DND-41 (cell line): ENCODE data around the gene LCORL.

Experiments used
- ATAC-seq: fragments of 200-7000 bp; cut with Tn5 transposase; 3 replicates; pipeline ENCODE4 v1.9.1; 2021; ENCODE audit warnings: low read depth; ENCODE audit not compliant: insufficient read depth
- DNase-seq: peaks from one replicate; pipeline ENCODE4 v3.0.0-alpha.2; 2020
- H2AFZ ChIP-seq: 2 replicates; pipeline ENCODE4 v1.6.0; 2012; ENCODE audit warnings: low read depth, low read length
- H3K27ac ChIP-seq: 2 replicates; pipeline ENCODE4 v1.5.1; 2012; ENCODE audit warnings: low read length, inconsistent platforms
- H3K27me3 ChIP-seq: fragments of 200-600 bp; sonication (generic); 2 replicates; pipeline ENCODE4 v1.6.0; 2012; ENCODE audit warnings: low read length, mild to moderate bottlenecking, inconsistent platforms; ENCODE audit not compliant: insufficient read depth, poor library complexity
- H3K36me3 ChIP-seq: 2 replicates; pipeline ENCODE4 v1.5.1; 2012; ENCODE audit warnings: low read length, inconsistent platforms; ENCODE audit not compliant: insufficient read depth
- H3K4me1 ChIP-seq: 2 replicates; pipeline ENCODE4 v1.5.1; 2012; ENCODE audit warnings: mild to moderate bottlenecking, low read length; ENCODE audit not compliant: insufficient read depth
- H3K4me2 ChIP-seq: 2 replicates; pipeline ENCODE4 v1.6.0; 2012; ENCODE audit warnings: mild to moderate bottlenecking, moderate library complexity, low read length, inconsistent platforms; ENCODE audit not compliant: insufficient read depth
- H3K4me3 ChIP-seq, 2 experiments: fragments of 200-600 bp in 1 of 2; shearing (Covaris generic) in 1 of 2; 2 replicates each; pipeline ENCODE4 v1.5.1; 2012 to 2016; ENCODE audit warnings: inconsistent platforms in 2 of 2, low read length in 2 of 2, mild to moderate bottlenecking in 2 of 2, low read depth in 1 of 2, moderate library complexity in 1 of 2
- H3K79me2 ChIP-seq: 2 replicates; pipeline ENCODE4 v1.6.0; 2012; ENCODE audit warnings: low read length, inconsistent platforms; ENCODE audit not compliant: insufficient read depth
- H3K9ac ChIP-seq: 2 replicates; pipeline ENCODE4 v1.6.0; 2012; ENCODE audit warnings: low read depth, mild to moderate bottlenecking, inconsistent platforms, low read length, moderate library complexity
- H3K9me3 ChIP-seq: 2 replicates; pipeline ENCODE4 v1.5.1; 2012; ENCODE audit warnings: low read length, moderate library complexity, mild to moderate bottlenecking, inconsistent platforms; ENCODE audit not compliant: insufficient read depth, severe bottlenecking
- H4K20me1 ChIP-seq: 2 replicates; pipeline ENCODE4 v1.6.0; 2012; ENCODE audit warnings: low read length; ENCODE audit not compliant: insufficient read depth
- EZH2 ChIP-seq: IDR thresholded peaks from 3 replicates; pipeline ENCODE4 v1.6.1; 2012; ENCODE audit warnings: borderline replicate concordance, low read depth, mild to moderate bottlenecking, moderate library complexity, low read length, inconsistent platforms; ENCODE audit not compliant: severe bottlenecking
- TF ChIP-seq, protein P1 (sequence below): IDR thresholded peaks from 2 replicates; pipeline ENCODE4 v1.5.1; 2012; ENCODE audit warnings: borderline replicate concordance, low read length, moderate library complexity, mild to moderate bottlenecking; ENCODE audit not compliant: poor library complexity, severe bottlenecking; ENCODE audit errors: extremely low read depth

Gene LCORL

DNA sequence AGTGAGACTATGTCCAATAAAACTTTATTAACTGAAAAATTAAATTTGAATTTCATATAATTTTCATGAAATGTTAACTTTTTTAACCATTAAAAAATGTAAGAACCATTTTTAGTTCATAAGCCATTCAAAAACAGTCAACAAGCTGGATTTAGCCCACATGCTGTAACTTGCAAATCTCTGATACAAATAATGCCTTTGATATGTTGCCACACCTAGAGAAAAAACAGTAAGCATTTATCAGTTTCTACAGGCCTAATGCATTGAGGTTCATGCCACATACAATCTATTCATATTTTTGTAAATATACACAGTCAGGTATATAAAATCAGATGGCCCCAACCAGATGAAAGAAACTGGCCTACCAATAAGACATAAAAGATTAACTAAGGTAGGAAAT is 52.8 kb downstream of the LCORL start:
- no peak for TF ChIP-seq EZH2
- TF ChIP-seq, protein P1, sequence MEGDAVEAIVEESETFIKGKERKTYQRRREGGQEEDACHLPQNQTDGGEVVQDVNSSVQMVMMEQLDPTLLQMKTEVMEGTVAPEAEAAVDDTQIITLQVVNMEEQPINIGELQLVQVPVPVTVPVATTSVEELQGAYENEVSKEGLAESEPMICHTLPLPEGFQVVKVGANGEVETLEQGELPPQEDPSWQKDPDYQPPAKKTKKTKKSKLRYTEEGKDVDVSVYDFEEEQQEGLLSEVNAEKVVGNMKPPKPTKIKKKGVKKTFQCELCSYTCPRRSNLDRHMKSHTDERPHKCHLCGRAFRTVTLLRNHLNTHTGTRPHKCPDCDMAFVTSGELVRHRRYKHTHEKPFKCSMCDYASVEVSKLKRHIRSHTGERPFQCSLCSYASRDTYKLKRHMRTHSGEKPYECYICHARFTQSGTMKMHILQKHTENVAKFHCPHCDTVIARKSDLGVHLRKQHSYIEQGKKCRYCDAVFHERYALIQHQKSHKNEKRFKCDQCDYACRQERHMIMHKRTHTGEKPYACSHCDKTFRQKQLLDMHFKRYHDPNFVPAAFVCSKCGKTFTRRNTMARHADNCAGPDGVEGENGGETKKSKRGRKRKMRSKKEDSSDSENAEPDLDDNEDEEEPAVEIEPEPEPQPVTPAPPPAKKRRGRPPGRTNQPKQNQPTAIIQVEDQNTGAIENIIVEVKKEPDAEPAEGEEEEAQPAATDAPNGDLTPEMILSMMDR = no peak
- Histone ChIP-seq H2AFZ (no peak overlapping the region), H3K27me3 (no peaks in the 10 kb centered on the region), H3K9ac (no peak overlapping the region), H3K27ac (no peak overlapping the region), H3K36me3 (0 out of 2 replicates have a peak, but pooled peaks cover 4% of the 10 kb centered on the region), H3K4me3 (no peak overlapping the region), H3K4me2 (no peak overlapping the region), H3K79me2 (peaks cover 31% of the 10 kb centered on the region), H3K9me3 (no peaks in the 10 kb centered on the region), H4K20me1 (no peaks in the 10 kb centered on the region), H3K4me1 (no peaks in the 10 kb centered on the region)
- no peak for ATAC-seq
- no peak for DNase-seq

- no peaks in the 10 kb centered on the region for H3K4me1 ChIP-seq
- H3K79me2 ChIP-seq = peaks cover 27% of the 10 kb centered on the region
- H3K9me3 ChIP-seq = no peaks in the 10 kb centered on the region
Measured at GRCh38 chr4:17967078-17967477, 54.5 kb downstream of the LCORL start.

DNA sequence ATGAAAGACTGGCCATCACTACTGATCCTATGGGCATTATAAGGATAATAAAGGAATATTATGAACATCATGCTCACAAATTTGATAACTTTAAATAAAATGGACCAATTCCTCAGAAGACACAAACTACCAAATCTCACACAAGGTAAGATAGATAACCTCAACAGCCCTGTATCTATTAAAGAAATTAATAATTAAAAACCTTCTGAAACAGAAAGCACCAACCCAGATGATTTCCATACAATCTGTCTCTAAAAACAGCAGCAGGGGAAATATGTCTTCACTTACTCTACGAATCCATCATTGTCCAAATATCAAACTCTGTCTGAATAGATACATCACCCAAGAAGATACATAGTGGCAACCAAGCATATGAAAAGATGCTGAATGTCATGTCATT is 55.2 kb downstream of the LCORL start:
- peaks cover 26% of the 10 kb centered on the region for H3K79me2 ChIP-seq
- no peaks in the 10 kb centered on the region for H3K9me3 ChIP-seq
- H4K20me1 ChIP-seq = no peaks in the 10 kb centered on the region
- H2AFZ ChIP-seq = no peak overlapping the region
- DNase-seq (no peak), ATAC-seq (no peak)
- no peak overlapping the region for H3K4me2 ChIP-seq
- no peak overlapping the region for H3K9ac ChIP-seq
- no peak for TF ChIP-seq EZH2
- TF ChIP-seq, protein P1 = no peak
- no peaks in the 10 kb centered on the region for H3K27me3 ChIP-seq
- no peaks in the 10 kb centered on the region for H3K4me1 ChIP-seq
- no peak overlapping the region for H3K27ac ChIP-seq
- H3K4me3 ChIP-seq = no peak overlapping the region
- H3K36me3 ChIP-seq = peaks cover 12% of the 10 kb centered on the region; the same call in 1 of the 2 replicates

More at GRCh38 chr4:17967078-17967477, 54.5 kb downstream of the LCORL start:
- DNase-seq (no peak), ATAC-seq (no peak)
- no peak overlapping the region for H3K4me3 ChIP-seq
- no peaks in the 10 kb centered on the region for H4K20me1 ChIP-seq
- H3K27me3 ChIP-seq = no peaks in the 10 kb centered on the region
- no peak overlapping the region for H3K4me2 ChIP-seq
- TF ChIP-seq, protein P1 = no peak
- no peak for TF ChIP-seq EZH2
- no peak overlapping the region for H2AFZ ChIP-seq
- peaks cover 7% of the 10 kb centered on the region; the same call in 1 of the 2 replicates for H3K36me3 ChIP-seq
- no peak overlapping the region for H3K27ac ChIP-seq
- H3K9ac ChIP-seq = no peak overlapping the region

DNA sequence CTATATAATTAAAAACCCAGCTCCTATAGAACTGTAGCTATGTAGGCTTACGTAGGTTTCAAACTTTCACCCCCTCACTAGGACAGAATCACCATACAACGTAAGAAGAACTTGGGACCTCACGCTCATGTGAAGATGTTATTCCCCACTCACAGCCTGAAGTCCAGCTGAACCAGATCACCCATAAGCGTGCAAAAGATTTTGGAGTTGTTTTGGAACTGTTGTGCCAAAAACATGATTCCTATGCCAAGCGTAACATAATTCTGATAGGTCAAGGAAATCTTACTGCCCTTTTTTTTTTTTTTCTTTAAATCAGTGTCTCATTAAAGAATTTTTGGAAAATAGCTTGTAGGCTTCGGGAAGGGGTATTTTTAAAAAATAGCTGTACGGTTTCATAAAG is 57.0 kb downstream of the LCORL start:
- peaks cover 17% of the 10 kb centered on the region for H3K79me2 ChIP-seq

More for the DNA sequence above, 57.0 kb downstream of the LCORL start:
- no peak overlapping the region for H3K4me3 ChIP-seq
- DNase-seq = no peak
- H4K20me1 ChIP-seq = no peaks in the 10 kb centered on the region
- no peak overlapping the region for H2AFZ ChIP-seq
- H3K36me3 ChIP-seq = peaks cover 24% of the 10 kb centered on the region
- no peak for TF ChIP-seq EZH2
- TF ChIP-seq, protein P1 = no peak
- no peak for ATAC-seq
- no peaks in the 10 kb centered on the region for H3K27me3 ChIP-seq
- H3K4me2 ChIP-seq = no peak overlapping the region
- H3K27ac ChIP-seq = no peak overlapping the region
- H3K9ac ChIP-seq = no peak overlapping the region
- H3K9me3 ChIP-seq = no peaks in the 10 kb centered on the region
- H3K4me1 ChIP-seq = no peaks in the 10 kb centered on the region
